BLaER1 treated with 17β-estradiol and CSF1 and Interleukin-3, amounts not matched to agents 10 nM and 100 nM (cell line): ENCODE results near the gene VSIG10L2.

Experiments used
- H3K27ac ChIP-seq, 11 experiments: shearing (Covaris generic); formaldehyde crosslinking; 2 replicates each; pipeline ENCODE4 v1.8.1; 2022
- H3K27me3 ChIP-seq, 11 experiments: shearing (Covaris generic); formaldehyde crosslinking; 2 replicates each; pipeline ENCODE4 v1.8.1; 2022
- H3K36me3 ChIP-seq, 11 experiments: shearing (Covaris generic); formaldehyde crosslinking; 2 replicates each; pipeline ENCODE4 v1.8.1; 2022
- H3K4me1 ChIP-seq, 10 experiments: shearing (Covaris generic); formaldehyde crosslinking; 2 replicates each; pipeline ENCODE4 v1.8.1; 2022
- H3K4me2 ChIP-seq, 11 experiments: shearing (Covaris generic); formaldehyde crosslinking; 2 replicates each; pipeline ENCODE4 v1.8.1; 2022
- H3K4me3 ChIP-seq, 10 experiments: shearing (Covaris generic); formaldehyde crosslinking; 2 replicates each; pipeline ENCODE4 v1.8.1; 2022
- H3K9ac ChIP-seq, 11 experiments: shearing (Covaris generic); formaldehyde crosslinking; 2 replicates each; pipeline ENCODE4 v1.8.1; 2022
- H3K9me3 ChIP-seq, 11 experiments: shearing (Covaris generic); formaldehyde crosslinking; replicated peaks in 1 of 11; 2 replicates each; pipeline ENCODE4 v1.8.1; 2022
- H4K20me1 ChIP-seq, 11 experiments: shearing (Covaris generic); formaldehyde crosslinking; 2 replicates each; pipeline ENCODE4 v1.8.1; 2022
- Cebpa-rat ChIP-seq, 11 experiments: shearing (Covaris generic); IDR thresholded peaks; 2 replicates each; pipeline ENCODE4 v1.8.1; 2022

The VSIG10L2 gene

DNA sequence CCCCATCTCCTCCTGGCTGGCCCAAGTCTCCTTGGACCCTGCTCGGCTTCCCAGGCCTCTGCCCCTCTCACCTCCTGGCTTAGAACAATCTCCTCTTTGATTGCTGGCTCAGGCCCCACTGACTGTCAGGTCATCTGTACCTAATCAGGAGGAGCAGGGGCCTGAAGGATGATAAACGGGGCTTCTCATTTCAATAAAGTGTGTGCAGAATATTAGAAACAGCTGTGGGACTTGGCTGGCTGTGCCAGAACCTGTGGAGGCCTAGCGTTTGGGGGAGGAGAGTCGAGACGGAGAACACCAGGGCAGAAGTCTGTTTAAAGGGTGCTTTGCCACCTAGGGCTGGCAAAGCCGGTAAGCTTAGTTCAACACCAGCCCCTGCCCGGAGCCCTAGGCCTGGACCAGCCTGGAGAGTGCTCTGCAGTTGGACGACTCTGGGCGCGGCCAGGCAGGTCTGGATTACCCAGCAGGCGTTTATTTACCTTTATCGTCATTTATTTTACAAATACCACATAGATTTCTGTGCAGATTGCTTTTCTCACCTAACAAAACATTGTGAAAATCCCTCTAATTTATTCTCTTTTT lies 10.1 kb upstream of the VSIG10L2 start:
- no peak overlapping the region for H3K4me2 ChIP-seq
- H3K9ac ChIP-seq: no peak overlapping the region
- H3K36me3 ChIP-seq: no peaks in the 10 kb centered on the region
- no peaks in the 10 kb centered on the region for H4K20me1 ChIP-seq
- no peak overlapping the region for H3K27ac ChIP-seq
- H3K9me3 ChIP-seq: no peaks in the 10 kb centered on the region
- no peak overlapping the region for H3K4me3 ChIP-seq
- no peaks in the 10 kb centered on the region for H3K27me3 ChIP-seq
- H3K4me1 ChIP-seq: peaks cover 0 to 10% (median 7%) of the 10 kb centered on the region in 10 experiments; a peak in 11 of 20 replicates
- no peak for TF ChIP-seq Cebpa-rat (IDR thresholded peaks at IDR 0.05)

DNA sequence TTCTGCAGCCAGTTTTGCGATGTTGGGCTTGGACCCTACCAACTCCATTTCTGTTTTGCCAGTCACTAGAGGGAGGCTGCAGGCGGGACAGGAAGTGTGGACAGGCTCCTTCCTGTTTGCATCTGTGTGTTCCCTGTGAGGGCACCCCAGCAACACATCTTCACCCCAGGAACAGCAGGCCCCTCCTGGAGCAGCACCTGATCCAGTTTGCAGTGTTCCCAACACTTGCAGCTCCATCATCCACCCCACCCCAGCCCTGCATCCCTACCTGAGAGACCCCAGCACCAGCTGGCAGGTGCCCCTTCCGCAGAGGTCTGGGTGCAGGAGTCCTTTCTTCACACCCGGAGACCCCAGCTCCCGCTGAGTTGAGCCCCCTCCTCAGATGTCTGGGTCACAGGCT lies 7.4 kb upstream of the VSIG10L2 start:
- no peak for TF ChIP-seq Cebpa-rat (IDR thresholded peaks at IDR 0.05)
- Histone ChIP-seq H3K9me3 (no peaks in the 10 kb centered on the region), H4K20me1 (no peaks in the 10 kb centered on the region), H3K4me3 (no peak overlapping the region), H3K9ac (no peak overlapping the region), H3K4me2 (peak overlapping the region in 9 of 11 experiments; percentile 17 to 49 (median 32); a peak in 16 of 22 replicates), H3K36me3 (no peaks in the 10 kb centered on the region), H3K4me1 (peaks cover 0 to 32% (median 29%) of the 10 kb centered on the region in 10 experiments; a peak in 16 of 20 replicates), H3K27me3 (no peaks in the 10 kb centered on the region), H3K27ac (no peak overlapping the region)

DNA sequence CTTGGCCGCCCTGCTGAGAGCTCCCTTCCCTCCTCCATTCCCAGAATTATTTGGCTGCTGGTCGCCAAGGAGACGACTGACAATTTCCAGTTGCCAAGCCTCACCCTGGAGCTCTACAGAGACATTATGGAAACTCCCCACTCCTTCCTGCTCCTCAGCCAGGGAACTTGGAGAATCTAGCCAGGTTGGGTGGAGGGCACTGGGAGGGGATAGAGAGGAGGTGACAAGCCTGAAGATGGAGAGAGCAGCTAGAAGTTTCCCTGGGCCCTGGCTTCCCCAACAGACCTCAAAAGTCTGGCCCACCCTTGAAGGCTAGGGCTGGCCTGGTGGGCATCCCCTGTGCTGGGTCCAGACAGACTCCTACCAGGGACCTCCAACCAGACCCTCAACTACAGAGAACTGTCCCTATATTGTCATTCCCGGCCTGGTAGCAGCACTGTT lies 6.7 kb upstream of the VSIG10L2 start:
- Histone ChIP-seq H3K4me1 (peaks cover 0 to 39% (median 29%) of the 10 kb centered on the region in 10 experiments; a peak in 16 of 20 replicates), H3K27ac (no peak overlapping the region), H3K9me3 (no peaks in the 10 kb centered on the region), H3K9ac (no peak overlapping the region), H3K27me3 (no peaks in the 10 kb centered on the region), H3K4me2 (peak overlapping the region in 2 of 11 experiments; percentile 17 to 32; a peak in 2 of 22 replicates), H4K20me1 (no peaks in the 10 kb centered on the region), H3K36me3 (no peaks in the 10 kb centered on the region), H3K4me3 (no peak overlapping the region)
- no peak for TF ChIP-seq Cebpa-rat (IDR thresholded peaks at IDR 0.05)

DNA sequence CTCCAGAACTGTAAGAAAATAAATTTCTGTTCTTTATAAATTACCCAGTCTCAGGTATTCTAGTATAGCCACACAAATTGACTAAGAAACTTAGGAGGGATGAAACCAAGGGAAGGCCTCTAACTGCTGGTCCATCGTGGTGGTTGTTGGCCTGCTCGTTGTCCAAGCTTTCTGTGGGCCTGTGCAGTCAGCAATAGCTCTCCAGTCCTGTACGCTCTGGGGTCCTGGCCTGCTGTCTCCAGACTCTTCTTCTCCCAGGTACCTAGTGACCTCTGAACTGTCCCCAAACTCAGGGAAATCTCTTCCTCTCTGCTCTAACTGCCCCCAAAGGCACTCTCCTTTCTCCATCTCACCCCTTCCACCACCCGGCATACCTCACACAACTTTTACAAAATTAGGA lies 5.7 kb upstream of the VSIG10L2 start:
- no peak overlapping the region for H3K4me2 ChIP-seq
- H3K36me3 ChIP-seq: no peaks in the 10 kb centered on the region
- no peak for TF ChIP-seq Cebpa-rat (IDR thresholded peaks at IDR 0.05)
- no peaks in the 10 kb centered on the region for H3K9me3 ChIP-seq
- H3K9ac ChIP-seq: no peak overlapping the region
- H4K20me1 ChIP-seq: no peaks in the 10 kb centered on the region; a peak in 1 of 22 replicates
- H3K4me3 ChIP-seq: no peak overlapping the region
- no peak overlapping the region for H3K27ac ChIP-seq
- H3K4me1 ChIP-seq: peaks cover 0 to 39% (median 29%) of the 10 kb centered on the region in 10 experiments; a peak in 16 of 20 replicates
- no peaks in the 10 kb centered on the region for H3K27me3 ChIP-seq

DNA sequence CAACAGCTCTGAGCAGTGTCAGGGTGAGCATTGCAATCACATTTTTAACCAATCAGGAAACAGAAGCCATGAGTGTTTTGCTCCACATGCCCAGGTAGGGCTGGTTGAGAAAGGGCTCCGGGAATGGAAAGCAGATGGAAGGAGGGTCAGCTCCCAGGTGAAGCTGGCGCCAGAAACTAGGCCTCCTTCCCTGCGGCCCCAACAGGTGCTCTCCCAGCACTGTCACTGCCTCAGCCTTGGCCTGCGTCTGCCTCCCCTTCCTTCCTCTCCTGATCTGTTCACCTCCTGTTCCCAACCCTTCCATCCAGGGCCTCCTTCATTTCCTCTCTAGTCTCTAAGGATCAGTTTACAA lies 4.6 kb upstream of the VSIG10L2 start:
- Histone ChIP-seq H3K9me3 (no peaks in the 10 kb centered on the region), H3K36me3 (no peaks in the 10 kb centered on the region), H3K9ac (no peak overlapping the region), H3K27me3 (no peaks in the 10 kb centered on the region), H3K4me3 (no peak overlapping the region), H3K27ac (no peak overlapping the region), H4K20me1 (no peaks in the 10 kb centered on the region; a peak in 1 of 22 replicates), H3K4me1 (peaks cover 0 to 48% (median 35%) of the 10 kb centered on the region in 10 experiments; a peak in 16 of 20 replicates), H3K4me2 (peak overlapping the region in 8 of 11 experiments; percentile 19 to 70 (median 54); a peak in 16 of 22 replicates)
- TF ChIP-seq Cebpa-rat (IDR thresholded peaks at IDR 0.05): no peak

DNA sequence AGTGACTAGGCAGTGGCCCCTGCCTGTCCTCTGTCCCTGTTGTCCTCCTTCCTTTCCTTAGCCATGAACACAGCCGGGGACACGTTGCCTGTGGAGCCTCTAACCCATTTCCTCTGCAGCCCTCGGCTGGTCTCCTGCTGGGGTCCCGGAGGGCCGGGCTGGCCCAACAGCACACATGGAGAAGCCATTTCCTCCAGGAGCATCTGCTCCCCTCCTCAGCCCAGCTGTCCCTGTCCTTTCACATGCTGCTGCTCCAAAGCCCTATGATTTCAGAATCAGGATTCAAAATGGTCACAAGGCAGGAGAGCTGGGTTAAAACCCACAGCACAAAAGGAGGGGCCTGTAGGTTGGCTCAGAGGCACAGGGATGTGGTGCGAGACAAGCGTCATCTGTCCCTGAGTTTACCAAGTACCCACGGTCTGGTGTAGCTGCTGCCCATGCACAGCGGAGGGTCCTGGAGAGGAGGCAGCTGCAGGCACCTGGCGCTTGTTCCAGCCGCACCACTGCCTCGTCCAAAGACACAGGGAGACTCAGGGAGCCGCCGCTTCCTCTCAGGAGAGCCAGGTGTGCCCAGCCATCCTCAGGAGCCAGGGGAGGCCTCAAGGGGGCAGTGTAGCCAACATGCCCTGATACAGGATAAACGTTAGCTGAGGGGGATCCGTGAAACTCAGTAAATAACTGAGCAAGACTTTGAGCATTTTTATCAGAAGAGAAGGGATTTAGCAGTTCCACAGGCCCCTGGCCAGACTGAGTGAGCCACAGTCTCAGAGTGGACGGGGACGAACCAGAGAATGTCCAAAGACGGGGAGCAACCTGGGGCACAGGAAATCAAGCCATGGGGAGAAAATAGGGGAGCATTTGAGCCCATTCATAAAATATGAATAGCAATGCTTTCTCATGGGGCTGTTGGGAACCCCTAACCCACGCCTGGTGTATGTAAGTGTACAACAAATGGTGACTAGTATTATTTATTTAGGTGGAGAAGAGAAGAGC lies 3.9 kb upstream of the VSIG10L2 start:
- no peaks in the 10 kb centered on the region for H3K36me3 ChIP-seq
- H3K9ac ChIP-seq: peak overlapping the region in 2 of 11 experiments; percentile 9 to 11; a peak in 1 of 22 replicates
- no peak overlapping the region for H3K27ac ChIP-seq
- no peak for TF ChIP-seq Cebpa-rat (IDR thresholded peaks at IDR 0.05)
- H3K4me1 ChIP-seq: peaks cover 0 to 55% (median 39%) of the 10 kb centered on the region in 10 experiments; a peak in 16 of 20 replicates
- H3K4me2 ChIP-seq: peak overlapping the region in 9 of 11 experiments; percentile 6 to 70 (median 47); a peak in 16 of 22 replicates
- H3K9me3 ChIP-seq: no peaks in the 10 kb centered on the region
- no peaks in the 10 kb centered on the region for H3K27me3 ChIP-seq
- no peak overlapping the region for H3K4me3 ChIP-seq
- H4K20me1 ChIP-seq: no peaks in the 10 kb centered on the region; a peak in 1 of 22 replicates

DNA sequence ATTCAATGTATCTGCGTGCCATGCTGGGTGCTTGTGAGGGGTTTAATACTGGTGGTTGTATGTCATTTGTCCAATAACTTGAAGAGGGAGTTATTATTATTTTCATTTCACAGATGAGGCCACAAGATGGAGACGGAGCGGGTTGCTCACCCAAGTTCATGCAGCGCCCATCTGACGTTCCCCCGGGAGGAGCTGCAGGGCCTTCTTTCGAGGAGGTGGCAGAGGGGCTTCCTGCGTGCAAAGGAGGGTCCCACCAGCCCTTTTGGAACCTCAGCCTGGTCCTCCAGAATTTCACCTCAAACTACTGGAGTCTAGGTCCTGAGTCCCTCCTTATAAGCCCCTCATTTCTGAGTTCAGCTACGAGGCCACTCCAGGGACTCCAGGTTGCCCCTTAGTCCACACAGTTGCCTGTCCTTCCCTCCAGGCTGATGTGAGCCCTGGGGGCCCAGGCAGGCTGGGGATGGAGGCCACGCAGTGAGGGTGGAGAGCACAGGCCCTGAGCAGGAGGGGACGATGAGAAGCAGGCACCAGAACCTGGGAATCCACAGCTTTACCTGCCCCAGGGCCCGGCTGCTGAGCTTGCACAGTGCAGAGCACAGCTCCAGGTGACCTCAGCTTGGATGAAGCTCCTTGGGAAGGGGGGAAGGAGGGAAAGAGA lies 2.9 kb upstream of the VSIG10L2 start:
- no peak for TF ChIP-seq Cebpa-rat (IDR thresholded peaks at IDR 0.05)
- H3K4me3 ChIP-seq: no peak overlapping the region
- no peaks in the 10 kb centered on the region for H3K36me3 ChIP-seq
- peaks cover 0 to 65% (median 49%) of the 10 kb centered on the region in 10 experiments; a peak in 18 of 20 replicates for H3K4me1 ChIP-seq
- H3K27me3 ChIP-seq: no peaks in the 10 kb centered on the region
- H3K9me3 ChIP-seq: no peaks in the 10 kb centered on the region
- 0 out of 22 replicates have a peak overlapping the region, but pooled peaks of 1 of the 11 experiments have one; percentile 18 for H3K9ac ChIP-seq
- H3K4me2 ChIP-seq: peak overlapping the region in 8 of 11 experiments; percentile 19 to 70 (median 54); a peak in 12 of 22 replicates
- H4K20me1 ChIP-seq: no peaks in the 10 kb centered on the region; a peak in 1 of 22 replicates
- H3K27ac ChIP-seq: no peak overlapping the region

DNA sequence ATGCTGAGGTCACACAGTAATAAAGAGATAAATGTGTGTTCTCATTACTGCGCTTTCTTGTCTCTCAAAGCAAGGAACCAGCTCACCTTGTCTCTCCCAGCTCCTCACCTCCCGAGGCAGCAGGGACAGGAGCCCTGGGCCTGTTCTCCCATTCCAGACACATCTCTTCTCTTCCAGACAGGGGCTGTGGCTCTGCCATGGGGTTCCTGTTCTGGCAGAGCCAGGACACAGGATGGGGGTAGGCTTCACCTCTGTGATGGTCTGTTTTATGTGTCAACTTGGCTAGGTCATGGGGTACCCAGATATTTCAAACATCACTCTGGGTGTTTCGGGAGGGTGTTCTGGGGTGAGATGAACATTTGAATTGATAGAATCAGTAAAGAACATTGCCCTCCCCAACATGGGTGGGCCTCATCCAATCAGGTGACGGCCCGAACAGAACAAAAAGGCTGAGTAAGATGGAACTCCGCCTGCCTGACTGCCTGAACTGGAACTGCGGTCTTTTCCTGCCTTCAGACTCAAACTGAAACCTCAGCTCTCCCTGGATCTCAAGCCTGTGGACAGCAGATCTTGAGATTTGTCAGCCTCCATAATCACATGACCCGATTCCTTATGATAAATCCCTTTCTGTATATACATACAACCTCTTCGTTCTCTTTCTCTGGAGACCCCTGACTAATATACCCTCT lies 2.0 kb upstream of the VSIG10L2 start:
- Histone ChIP-seq H3K9ac (no peak overlapping the region), H3K27me3 (no peaks in the 10 kb centered on the region), H4K20me1 (no peaks in the 10 kb centered on the region; a peak in 1 of 22 replicates), H3K4me2 (peak overlapping the region in 2 of 11 experiments; percentile 68 to 70; a peak in 2 of 22 replicates), H3K4me3 (no peak overlapping the region), H3K27ac (no peak overlapping the region), H3K4me1 (peaks cover 0 to 65% (median 53%) of the 10 kb centered on the region in 10 experiments; a peak in 18 of 20 replicates), H3K9me3 (no peaks in the 10 kb centered on the region), H3K36me3 (no peaks in the 10 kb centered on the region)
- TF ChIP-seq Cebpa-rat (IDR thresholded peaks at IDR 0.05): no peak
